Measurements from ENCODE around the gene EHMT2. TPM values are rescaled to one million over a fixed set of nuclear protein-coding genes. Genes with fewer than 3 reads are reported as not detected.
"Not testable (repeated sequence)": the region's sequence is repeated elsewhere in the genome, so short reads cannot be mapped to it uniquely, and the experiment has no call there.

Gene EHMT2
- polyA plus RNA-seq (2013, experiment 1 of 2; ENCODE audit: insufficient read length) = 32.0 TPM
- polyA plus RNA-seq (2013, experiment 2 of 2; ENCODE audit: insufficient read length) = 31.1 TPM

- peak; percentile 80 for DNase-seq
Measured at GRCh38 chr6:31897612-31898382, at the start of gene EHMT2. Gene EHMT2, minus strand, starts transcription at chr6:31897698. Its CDS starts 21 bp downstream, at chr6:31897677.

GRCh38 chr6:31947070-31947675 is 49.7 kb upstream of the EHMT2 start:
- DNase-seq = no peak

- DNase-seq = no peak
Measured at GRCh38 chr6:31946370-31946885, 48.9 kb upstream of the EHMT2 start.

GRCh38 chr6:31945507-31946369 is 48.2 kb upstream of the EHMT2 start, which contains the start of gene CFB:
Gene CFB, plus strand, starts transcription at chr6:31946095. Its CDS starts 127 bp downstream, at chr6:31946222.
- peak; percentile 85 for DNase-seq

GRCh38 chr6:31945154-31945506 is 47.6 kb upstream of the EHMT2 start:
- no peak for DNase-seq

- DNase-seq = no peak
Measured at GRCh38 chr6:31943742-31944141, 46.2 kb upstream of the EHMT2 start.

- DNase-seq = peak; percentile 51
Measured at GRCh38 chr6:31940256-31940664, 42.8 kb upstream of the EHMT2 start.

GRCh38 chr6:31935823-31936222 is 38.3 kb upstream of the EHMT2 start:
- no peak for DNase-seq

- DNase-seq = no peak
Measured at GRCh38 chr6:31935021-31935420, 37.5 kb upstream of the EHMT2 start.

GRCh38 chr6:31933537-31933936 is 36.0 kb upstream of the EHMT2 start:
- DNase-seq = no peak

GRCh38 chr6:31932137-31932536 is 34.6 kb upstream of the EHMT2 start:
- DNase-seq = not testable (repeated sequence)

GRCh38 chr6:31930962-31931361 is 33.5 kb upstream of the EHMT2 start:
- no peak for DNase-seq

- no peak for DNase-seq
Measured at GRCh38 chr6:31928672-31928939, 31.1 kb upstream of the EHMT2 start.

- DNase-seq = no peak
Measured at GRCh38 chr6:31927863-31928671, 30.6 kb upstream of the EHMT2 start.

GRCh38 chr6:31927242-31927862 is 29.9 kb upstream of the EHMT2 start, which contains the start of gene C2:
Gene C2, plus strand, starts transcription at chr6:31927717. Its CDS starts 36 bp downstream, at chr6:31927753.
- DNase-seq = no peak

GRCh38 chr6:31922942-31923341 is 25.4 kb upstream of the EHMT2 start:
- no peak for DNase-seq

- no peak for DNase-seq
Measured at GRCh38 chr6:31920811-31921210, 23.3 kb upstream of the EHMT2 start.

GRCh38 chr6:31919624-31920303 is 22.3 kb upstream of the EHMT2 start:
- DNase-seq = no peak

- DNase-seq = no peak
Measured at GRCh38 chr6:31918069-31918720, 20.7 kb upstream of the EHMT2 start.

GRCh38 chr6:31915756-31916155 is 18.3 kb upstream of the EHMT2 start:
- DNase-seq = no peak

Data from fibroblast of skin of scalp (primary cell).